OCI-M1 (cell line): Measurements from ENCODE around the gene CFAP97D1.
A peak's percentile ranks its signal among the peaks of the same experiment; 100 is the strongest.

ENCODE experiments used
- DNase-seq: peaks from one replicate; lab custom pipeline; 2025; lab: John Stamatoyannopoulos, UW

Gene CFAP97D1

DNA sequence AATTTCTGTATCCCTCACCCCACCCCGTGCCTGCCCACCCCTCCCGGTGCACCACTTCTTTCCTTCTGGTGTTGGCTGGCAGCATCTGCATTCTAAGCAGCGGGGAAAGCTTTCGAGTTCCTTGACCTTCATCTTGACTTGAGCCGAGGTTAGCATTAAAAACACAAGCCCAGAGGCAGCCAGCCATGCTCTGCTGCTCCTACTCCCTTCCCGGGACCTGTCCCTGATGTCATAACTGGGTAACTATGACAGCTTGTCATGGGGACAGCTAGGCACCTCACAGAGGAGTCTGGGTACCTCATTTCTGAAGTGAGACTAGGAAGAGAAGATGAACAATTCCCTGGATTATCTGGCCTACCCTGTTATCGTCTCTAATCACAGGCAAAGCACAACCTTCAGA, at the start of gene CFAP97D1:
Gene CFAP97D1 (plus strand): TSS at position 301 of the 400 bp plus-strand sequence. CDS start 28 bp downstream, at position 329.
- DNase-seq = no peak

DNA sequence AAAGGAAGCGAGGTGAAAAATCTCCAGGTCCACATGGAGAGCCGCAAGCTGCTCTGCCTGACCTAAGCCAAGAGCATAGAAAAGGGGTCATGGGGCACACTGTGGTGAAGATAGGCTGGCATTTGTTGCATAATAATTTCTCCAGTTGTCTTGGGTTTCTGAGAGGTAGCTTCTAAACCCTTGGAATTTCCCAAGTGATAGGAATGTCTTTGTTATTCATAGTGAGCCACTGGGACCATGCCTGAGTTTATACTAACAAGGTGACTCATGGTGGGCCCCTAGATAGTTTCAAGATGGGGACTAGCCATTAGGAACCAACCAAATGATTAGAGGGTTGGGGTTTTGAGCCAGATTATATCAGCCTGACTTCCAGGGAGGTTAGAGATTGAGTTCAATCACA, 47.3 kb upstream of the CFAP97D1 start:
- DNase-seq = no peak

DNA sequence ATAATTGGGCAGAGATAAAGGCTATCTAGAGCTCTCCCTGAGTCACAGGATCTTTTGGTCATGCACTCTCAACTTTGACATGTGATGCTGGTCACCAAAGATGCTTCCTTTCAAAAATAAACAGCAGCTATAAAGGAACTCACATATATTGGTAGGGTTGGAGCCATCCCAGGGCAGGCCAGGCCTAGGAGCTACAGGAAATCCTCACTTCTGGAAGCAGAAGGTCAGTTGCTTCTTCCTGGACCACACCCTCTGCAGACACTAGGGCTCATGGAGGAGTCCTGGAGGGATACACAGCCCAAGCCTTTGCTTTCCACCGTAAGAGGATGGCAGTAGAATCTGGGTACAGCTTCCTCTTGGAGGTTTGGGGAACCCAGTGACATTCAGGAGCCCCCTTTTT, 46.3 kb upstream of the CFAP97D1 start:
- DNase-seq = no peak

DNA sequence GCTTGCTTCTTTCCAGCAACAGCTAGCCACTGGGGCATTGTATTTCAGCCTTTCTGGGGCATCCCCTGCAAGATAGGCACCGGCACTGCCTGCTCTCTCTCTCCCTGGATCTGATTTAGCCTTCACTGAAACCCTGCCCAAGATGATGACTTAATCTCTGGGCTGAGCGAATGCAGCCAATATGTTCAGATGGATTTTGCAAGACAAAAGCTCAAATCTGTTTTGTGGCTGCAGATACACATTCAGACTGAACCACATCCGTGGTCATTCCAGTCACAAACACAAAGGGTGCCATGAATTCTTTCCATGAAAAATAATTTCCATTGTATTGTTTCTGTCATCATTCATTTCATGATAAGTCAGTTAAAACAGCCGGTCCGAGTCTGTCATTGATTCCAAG, 45.9 kb upstream of the CFAP97D1 start:
- no peak for DNase-seq

DNA sequence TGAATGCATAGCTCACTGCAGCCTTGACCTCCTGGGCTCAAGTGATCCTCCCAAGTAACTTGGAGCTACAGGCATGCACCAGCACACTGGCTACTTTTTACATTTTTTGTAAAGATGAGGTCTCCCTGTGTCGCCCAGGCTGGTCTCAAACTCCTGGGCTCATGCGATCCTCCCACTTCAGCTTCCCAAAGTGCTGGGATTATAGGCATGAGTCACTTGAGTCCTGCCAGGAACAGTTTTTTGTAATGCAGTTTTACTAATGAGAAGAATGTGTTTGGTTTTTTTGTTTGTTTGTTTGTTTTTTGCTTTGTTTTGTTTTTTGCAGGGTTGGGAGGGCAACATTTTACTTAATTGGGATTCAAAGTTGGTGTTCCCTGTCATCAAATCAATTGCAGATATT, 43.8 kb upstream of the CFAP97D1 start:
- DNase-seq = no peak

DNA sequence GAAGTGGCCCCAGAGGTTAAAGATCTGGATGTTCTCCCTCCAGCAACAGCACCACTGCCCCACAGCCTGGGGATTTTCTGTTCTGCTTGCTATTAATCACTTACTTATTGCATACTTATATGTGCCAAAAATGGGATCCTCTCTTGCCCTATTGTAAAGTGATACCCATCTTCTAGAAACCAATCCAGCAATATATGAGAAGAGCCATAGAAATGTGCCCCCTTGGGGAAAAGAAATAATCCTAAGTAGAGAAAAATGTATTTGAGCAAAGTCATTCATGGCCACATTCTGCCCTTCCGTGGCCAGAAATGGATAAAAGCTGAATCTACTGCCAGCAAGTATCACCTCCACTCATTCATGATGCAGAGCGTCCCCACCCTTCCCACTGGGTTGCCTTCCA, 42.5 kb upstream of the CFAP97D1 start:
- no peak for DNase-seq

DNA sequence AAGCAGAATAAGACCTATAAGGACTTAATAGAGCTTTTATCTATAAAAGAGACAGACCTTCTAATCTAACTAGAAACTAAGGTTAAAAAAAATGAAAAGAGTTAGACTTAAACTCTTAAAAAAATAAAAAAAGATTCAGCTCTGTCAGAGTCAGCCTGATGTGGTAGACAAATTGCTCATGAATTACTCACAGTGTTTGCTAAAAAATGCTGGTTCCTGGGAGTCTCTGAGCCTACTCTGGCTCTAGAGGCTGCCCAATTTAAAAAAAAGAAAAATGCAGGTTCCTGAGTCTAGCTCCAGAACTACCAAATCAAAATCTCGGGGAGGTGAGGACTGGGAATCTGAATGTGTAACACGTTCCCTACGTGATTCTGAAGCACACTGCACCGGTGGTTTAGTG, 39.7 kb upstream of the CFAP97D1 start:
- DNase-seq = no peak

DNA sequence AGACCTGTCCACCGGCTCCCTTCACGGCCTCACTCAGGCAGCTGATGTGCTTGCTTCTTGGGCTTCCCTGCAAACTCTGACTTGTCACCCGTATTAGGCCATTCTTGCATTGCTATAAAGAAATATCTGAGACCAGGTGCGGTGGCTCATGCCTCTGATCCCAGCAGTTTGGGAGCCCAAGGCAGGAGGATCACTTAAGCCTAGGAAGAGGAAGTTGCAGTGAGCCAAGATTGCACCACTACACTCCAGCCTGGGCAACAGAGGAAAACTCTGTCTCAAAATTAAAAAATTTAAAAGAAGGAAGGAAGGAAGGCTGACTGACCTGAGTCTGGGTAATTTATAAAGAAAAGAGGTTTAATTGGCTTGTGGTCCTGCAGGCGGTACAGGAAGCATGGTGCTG, 38.6 kb upstream of the CFAP97D1 start:
- DNase-seq = no peak

DNA sequence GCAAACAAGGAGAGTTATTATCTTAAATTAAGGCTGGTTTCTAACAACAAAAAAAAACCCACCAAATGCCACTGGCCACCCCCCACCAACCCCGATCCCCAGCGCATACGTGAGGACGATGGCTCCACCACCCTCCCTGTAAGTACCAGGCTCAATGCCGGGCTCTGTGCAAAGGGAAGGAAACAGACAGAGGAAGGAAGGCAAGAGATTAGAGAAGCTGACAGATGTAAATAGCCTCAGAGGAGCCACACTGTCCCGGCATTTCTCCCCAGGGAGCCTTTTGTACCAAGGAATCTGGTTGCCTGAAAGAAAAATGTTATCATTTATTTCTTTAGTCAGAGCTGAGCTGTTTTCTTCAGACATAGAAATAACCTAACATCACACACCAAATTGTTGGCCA, 34.7 kb upstream of the CFAP97D1 start:
- DNase-seq = no peak

DNA sequence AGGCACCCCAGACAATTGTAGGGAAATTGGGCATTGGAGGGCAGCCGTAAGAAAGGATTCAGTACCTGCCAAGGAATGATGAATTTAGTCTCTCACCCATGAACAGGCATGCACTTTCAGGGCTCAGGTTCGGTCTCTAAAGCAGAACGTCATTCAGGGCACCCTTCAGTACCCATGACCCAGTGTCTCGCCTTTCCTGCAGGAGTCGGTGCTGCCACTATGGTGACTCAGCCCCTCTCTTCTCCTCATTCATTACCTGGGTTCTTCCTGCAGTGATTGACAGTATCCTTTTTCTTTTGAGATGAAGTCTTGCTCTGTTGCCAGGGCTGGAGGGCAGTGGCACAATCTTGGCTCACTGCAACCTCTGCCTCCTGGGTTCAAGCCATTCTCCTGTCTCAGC, 30.1 kb upstream of the CFAP97D1 start:
- no peak for DNase-seq

DNA sequence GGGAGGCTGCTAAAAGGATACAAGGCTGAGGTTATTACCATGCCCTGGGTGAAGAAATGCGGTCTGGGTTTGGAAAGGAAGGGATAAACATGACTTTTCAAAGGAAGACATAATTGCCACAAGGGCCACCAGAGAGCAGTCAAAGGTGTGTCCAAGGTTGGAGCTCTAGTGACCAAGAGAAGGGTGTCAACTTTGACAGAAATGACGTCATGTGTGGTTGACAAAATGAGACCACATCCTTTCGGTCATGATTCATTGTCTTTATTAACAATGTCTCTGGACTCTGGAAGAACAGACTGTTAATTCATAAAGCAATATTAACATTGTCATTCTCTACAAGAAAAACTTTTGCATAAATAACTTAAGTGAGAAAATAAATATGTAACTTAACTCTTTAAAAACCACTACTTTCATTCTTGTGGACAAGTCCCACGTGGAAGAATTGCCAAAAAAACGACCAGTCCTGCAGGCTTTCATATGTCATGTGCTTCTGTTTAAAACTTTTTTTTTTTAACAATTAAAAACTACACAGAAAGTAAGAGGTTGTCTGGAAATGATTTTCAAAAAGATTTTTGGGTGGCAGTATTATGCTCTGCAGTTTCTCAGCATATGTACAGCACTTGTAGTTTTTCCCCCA, 26.6 kb upstream of the CFAP97D1 start:
- peak; percentile 60 for DNase-seq

DNA sequence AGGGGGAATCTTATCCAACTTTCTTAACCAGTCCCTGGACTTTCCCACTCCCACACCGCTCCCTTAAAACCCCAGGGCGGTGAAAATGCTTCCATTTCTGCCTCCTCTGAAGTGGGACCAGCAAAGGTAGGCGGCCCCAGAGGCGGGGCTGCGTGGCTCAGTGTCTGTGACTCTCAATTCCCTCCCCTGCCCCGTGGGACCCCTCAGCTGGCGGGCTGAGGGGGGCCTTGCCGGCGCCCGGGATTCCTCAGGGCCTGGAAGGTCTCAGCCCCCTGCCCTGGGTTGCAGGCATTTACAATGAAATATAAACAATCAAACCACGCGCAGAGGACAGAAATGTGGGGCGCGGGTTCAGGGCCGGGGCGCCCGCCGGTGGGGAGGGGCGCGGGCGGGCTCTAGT, 25.3 kb upstream of the CFAP97D1 start:
- DNase-seq = no peak

DNA sequence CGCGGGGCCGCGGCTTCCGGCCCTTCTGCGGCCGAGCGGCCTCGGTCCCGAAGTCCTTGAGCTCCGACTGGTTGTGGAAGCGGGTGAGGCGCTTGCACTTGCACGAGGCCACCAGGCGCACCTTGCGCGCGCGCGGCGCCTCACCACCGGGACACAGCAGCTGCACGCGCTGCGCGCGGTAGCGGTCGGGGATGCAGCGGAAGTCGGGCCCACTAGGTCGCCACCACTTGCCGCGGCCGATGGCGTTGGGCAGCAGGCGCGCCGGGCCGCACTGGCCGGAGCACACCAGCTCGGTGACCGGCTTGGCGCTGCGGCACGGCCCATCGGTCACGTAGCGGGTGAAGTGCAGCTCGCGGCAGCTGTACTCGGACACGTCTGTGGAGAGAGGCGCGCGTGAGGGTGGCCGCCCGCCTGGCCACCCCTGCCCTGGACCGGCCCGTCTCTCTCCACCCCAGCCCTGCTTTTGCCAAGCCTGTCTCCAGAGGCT, 24.8 kb upstream of the CFAP97D1 start:
- no peak for DNase-seq

DNA sequence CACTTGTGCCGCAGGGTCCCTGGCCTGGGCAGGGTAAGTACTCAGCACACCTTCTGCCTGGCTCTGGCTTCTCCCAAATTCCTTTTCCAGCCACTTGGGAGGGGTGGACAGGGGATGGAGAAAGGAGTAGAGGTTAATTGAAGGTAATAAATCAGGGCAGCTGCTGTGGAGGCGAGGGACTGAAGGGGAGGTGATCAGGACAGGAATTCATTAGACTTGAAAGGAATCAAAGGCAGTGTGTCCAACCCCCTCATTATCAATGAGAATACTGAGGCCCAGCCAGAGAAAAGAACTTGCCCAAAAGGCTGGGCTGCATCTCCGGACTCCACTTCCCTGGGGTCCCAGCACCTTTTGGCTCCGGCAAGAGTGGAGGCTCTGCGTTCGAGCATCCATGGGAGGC, 24.0 kb upstream of the CFAP97D1 start:
- DNase-seq = no peak

DNA sequence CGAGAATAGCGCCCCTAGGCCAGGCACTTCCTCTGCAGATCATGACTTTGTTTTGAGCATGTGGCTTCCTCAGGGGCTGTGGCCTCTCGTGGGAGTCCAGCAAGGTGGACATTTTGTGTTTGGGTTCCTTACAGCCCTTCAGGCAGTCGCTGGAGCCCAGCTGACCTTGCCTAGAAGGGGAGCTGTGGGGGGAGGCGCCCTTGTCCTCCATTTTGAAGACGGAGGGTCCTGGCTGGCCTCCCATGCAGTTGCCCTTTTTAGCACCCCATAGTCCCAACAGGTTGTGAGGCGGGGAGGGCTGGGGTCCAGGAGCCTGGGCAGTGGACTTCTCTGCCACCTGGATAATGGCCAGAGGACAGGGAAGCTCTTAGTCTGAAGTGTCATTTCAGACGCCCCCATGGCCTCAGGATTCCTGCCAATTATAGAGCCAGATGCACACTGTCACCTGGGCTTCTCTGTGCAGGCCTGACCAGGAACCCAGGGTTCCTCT, 23.0 kb upstream of the CFAP97D1 start:
- no peak for DNase-seq

DNA sequence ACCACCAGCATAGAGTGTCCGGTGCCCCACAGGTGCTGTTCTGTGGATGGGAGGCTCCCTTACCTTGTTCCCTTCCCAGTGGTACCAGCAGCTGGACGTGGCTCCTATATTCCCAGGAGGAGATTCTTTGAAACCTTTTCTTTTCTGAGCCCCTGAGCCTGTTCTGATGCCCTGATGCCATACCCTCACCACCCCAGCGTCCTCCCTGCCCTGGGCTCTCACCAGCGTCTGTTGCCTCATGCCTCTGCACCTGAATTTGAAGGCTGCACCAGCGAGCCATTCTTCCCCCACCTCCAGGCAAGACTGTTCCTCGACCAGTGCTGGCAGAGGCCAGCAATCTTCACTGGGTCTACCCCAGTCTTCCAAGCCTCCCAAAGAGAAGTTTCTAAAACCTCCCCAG, 22.1 kb upstream of the CFAP97D1 start:
- no peak for DNase-seq

DNA sequence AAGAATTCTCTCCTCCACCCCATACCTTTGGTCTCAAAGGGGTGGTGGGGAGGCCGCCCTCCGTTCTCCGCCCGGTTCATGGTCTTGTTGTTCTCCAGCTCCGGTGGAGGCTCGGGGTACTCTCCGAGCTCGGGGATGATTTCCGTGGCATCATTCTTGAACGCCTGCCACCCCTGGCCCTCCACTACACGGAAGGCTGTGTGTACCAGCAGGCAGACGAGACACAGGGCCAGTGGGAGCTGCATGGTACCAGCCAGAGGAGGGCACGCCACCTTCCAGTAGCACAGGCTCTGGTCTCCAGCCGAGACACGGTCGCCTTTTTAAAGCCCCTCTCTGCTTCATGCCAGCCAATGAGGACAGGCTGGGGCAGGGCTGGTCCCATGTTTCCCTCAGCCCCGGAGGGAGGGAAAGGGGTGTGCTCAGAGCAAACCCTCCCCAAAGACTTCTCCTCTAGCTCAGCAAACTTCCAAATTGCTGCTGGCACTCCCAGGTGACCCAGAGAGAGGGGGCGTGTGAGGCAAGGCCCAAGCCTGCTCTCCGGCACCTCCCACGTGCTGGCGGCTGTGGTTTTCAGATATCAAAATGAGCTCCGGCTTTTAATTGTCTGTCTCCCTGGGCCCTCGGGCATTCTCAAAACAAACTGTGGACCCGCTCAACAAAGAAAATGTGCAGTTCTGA, 21.6 kb upstream of the CFAP97D1 start, which contains the start of gene SOST:
Gene SOST (minus strand): TSS at position 295 of the 678 bp plus-strand sequence. CDS start 50 bp downstream, at position 245.
- peak; percentile 81 for DNase-seq

DNA sequence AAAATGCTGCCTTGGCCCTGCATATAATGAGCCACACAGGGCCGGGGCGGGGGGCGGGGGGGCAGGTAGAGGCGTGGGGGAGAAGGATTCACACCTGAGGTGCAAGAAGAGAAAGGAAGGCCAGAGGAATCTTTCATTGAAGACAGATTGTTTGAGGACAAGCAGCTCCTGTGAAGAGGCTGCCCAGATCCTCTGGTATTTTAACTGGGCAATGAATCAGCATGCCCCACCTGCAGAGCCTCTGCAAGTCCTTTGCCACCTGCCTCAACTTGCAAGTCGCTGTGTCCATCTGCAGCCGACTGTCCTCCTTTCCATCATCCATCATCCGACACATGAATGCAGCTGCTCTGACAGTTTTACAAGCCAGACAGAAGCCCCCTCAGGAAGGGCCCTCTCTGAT, 20.4 kb upstream of the CFAP97D1 start:
- no peak for DNase-seq

DNA sequence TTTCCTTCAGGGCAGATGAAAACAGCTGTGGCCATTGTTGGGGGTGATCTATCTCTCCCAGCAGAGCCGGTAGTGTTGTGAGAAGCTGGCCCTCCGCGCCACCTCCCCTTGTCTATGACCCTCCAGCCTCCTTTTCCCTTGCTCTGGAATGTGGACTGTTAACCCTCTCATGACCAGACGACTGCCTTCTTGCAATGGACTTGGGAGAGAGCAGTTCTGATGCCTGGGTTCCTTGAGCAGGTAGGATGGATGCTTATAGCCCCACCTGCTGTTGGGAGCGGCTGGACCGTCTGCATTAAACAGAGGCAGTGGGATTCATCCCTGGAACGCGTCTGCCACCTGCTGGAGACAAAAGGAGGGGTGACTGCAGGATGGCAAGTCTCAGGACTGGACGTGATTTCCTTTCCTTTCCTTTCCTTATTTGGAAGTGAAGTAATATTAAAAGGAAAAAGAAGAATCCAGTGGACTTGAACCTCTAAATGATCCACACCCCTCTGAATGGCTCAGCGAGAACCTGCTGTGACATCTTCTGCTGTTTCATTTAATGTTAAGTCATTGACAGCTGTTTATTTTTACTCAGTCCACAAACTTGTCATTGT, 19.9 kb upstream of the CFAP97D1 start:
- DNase-seq = peak; percentile 93

DNA sequence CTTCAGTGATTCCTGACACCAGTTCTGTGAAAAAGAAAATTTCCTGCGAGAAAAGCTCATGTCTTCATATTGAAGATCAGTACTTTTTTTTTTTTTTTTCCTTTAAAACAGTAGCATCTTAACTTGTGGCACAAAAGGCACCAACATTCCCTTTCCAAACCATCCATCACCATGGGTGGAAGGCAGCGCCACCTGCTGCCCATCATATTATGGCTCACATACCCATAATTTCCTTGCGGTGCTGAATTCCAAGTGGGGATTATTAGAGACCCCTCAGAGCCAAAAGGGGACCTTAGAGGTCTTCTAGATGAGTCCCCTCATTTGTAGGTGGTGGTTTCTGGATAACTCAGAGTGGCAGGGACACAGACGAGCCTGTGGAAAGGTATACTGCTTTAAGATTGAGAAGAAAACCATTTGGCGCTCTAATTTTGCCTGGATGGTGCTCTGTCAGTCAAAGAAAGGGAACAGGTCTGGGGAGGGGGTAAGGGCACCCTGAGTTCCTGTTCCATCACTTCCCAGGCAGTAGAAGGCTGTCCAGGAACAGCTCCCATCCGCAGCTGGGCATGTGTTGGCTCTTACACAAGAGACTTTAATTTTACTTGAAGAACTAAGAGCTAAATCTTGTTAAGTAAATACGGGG, 13.7 kb upstream of the CFAP97D1 start:
- DNase-seq = peak; percentile 53

DNA sequence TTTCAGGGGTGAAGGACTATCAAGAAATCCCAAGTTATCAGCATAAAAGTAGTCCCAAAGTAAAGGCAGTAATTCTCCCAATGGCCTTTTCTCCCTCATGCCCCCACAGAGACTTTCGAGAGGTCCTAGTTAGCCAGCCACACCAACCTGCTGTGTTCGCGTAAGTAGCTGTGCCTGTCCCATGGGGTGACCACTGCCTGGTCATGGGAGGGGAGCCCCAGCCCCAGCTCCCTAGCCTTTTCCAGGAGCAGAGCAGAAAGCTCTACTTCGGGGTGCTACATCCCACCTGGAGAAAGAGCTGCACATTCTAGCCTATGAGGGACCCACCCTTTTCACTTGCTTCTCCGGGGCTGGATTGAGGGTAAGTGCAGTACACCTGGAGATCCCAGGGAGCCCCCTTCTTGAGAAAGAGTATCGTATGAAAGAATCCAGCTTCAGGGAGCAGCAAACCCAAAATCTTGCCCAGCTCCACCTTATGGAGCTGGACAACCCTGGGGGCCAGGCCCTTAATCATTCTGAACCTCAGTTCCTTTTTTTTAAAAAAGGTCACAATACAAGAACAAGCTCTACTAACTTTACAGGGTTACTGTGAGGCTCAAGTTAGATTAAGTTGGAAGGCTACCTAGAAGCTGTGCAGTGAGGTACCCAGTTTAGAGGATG, 13.1 kb upstream of the CFAP97D1 start:
- no peak for DNase-seq

DNA sequence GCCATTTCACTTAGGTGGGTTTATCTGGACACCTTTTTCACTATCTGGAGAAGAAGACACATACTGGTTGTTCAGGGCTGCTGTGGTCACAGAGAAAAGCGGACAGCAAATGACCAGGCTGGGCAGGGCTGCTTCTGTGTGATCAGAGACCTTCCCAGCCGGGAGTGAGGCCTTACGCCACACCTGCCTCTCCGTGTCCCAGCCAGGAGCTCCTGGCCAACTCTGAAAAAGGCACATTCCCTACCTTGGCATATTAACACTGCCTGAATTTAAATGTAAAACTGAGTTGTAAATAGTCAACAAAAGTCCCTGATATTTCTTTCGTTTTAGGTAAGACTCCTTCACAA, 12.5 kb upstream of the CFAP97D1 start:
- no peak for DNase-seq
